GM12891 (cell line): ENCODE data around the gene TIAM1.

Experiments used
- DNase-seq: peaks from one replicate; pipeline ENCODE4 v3.0.0; 2011; ENCODE audit warnings: low spot score; ENCODE audit not compliant: insufficient read length
- FAIRE-seq: peaks from 2 replicates; lab custom pipeline; 2011; peaks lifted over from hg19 to GRCh38; lab: Jason Lieb, UNC
- PAX5 ChIP-seq: IDR thresholded peaks from 2 replicates; pipeline ENCODE4 v1.6.1; 2011; ENCODE audit warnings: low read length, moderate library complexity, mild to moderate bottlenecking; ENCODE audit not compliant: insufficient read depth, severe bottlenecking
- POLR2A ChIP-seq: IDR thresholded peaks from 2 replicates; pipeline ENCODE4 v1.6.1; 2011; ENCODE audit warnings: low read depth, low read length, control low read depth
- POLR2AphosphoS5 ChIP-seq: IDR thresholded peaks from 2 replicates; pipeline ENCODE4 v1.6.1; 2011; ENCODE audit warnings: low read depth, low read length, control low read depth
- POU2F2 ChIP-seq: IDR thresholded peaks from 2 replicates; pipeline ENCODE4 v1.6.1; 2011; ENCODE audit warnings: low read depth, mild to moderate bottlenecking, control low read depth, low read length, moderate library complexity
- SPI1 ChIP-seq: IDR thresholded peaks from 2 replicates; pipeline ENCODE4 v1.6.1; 2011; ENCODE audit warnings: low read depth, low read length, control low read depth
- TAF1 ChIP-seq: IDR thresholded peaks from 2 replicates; pipeline ENCODE4 v1.6.1; 2011; ENCODE audit warnings: low read depth, low read length, control low read depth

TIAM1 gene

GRCh38 chr21:31294691-31295090 lies 49.4 kb downstream of the TIAM1 start:
- no peak for DNase-seq
- no peak for FAIRE-seq
- TF ChIP-seq POLR2AphosphoS5 = no peak
- TF ChIP-seq SPI1 = no peak
- TF ChIP-seq POLR2A = no peak
- no peak for TF ChIP-seq TAF1
- no peak for TF ChIP-seq PAX5
- TF ChIP-seq POU2F2 = no peak

DNA sequence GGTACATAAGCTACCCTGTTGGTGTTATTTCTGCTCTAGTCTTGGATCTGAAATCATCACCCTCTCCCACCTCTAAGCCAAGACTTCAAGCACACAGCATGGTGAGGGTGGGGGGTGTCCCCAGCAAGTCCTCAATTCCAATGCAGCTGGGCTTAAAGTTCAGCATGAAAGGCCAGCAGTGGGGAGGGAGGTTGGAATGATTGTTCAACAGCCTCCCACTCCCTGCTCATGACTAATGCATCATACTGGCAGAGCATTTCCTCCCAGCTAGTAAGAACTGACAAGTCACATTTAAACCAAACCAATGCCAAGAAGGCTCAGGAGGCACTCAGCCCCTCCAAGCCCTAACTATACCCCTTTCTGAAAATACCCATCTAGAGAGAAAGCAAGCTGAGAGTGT lies 50.1 kb downstream of the TIAM1 start:
- TF ChIP-seq TAF1 (no peak), POU2F2 (no peak), PAX5 (no peak), SPI1 (no peak), POLR2AphosphoS5 (no peak), POLR2A (no peak)
- no peak for DNase-seq
- FAIRE-seq = no peak

- DNase-seq (no peak), FAIRE-seq (no peak)
- TF ChIP-seq POLR2AphosphoS5 (no peak), SPI1 (no peak), TAF1 (no peak)
These were observed 53.3 kb downstream of the TIAM1 start for GRCh38 chr21:31290765-31291164.

- TF ChIP-seq SPI1 (peak; percentile 42; the same call in 1 of the 2 replicates), PAX5 (no peak)
- FAIRE-seq = no peak
- no peak for DNase-seq
These were observed 54.4 kb downstream of the TIAM1 start for GRCh38 chr21:31289702-31290101.

DNA sequence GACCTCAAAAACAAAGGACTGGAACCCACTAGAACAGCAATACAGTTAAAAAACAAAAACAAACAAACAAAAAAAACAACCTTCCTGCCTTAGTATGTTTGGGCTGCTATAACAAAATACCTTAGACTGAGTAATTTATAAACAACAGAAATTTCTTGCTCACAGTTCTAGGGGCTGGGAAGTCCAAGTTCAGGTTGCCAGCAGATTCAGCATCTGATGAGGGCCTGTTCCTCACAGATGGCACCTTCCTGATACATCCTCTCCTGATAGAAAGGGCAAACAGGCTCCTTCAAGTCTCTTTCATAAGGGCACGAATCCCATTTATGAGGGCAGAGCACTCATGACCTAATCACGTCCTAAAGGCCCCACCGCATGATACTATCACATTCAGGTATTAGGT lies 55.9 kb downstream of the TIAM1 start:
- no peak for FAIRE-seq
- TF ChIP-seq PAX5 (no peak), SPI1 (no peak)
- no peak for DNase-seq

DNA sequence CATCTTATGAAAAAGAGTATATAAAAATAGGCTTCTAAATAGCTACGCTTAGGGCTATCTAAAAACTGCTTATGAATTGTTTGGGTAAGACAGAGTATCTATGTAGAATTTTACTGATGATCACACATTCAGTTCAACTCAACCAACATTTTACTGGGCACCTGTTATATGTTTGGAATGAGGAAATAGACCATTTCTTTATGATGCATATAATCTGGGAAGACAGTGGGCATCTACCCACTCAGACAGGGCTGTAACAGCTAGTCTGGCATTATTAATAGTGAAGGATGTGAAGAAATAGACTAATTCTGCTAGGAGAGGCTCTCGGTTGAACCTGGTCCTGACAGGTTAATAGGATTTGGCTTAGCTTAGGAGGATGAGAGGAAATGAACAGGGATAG lies 56.9 kb downstream of the TIAM1 start:
- no peak for TF ChIP-seq POU2F2
- TF ChIP-seq POLR2A = no peak
- TF ChIP-seq PAX5 = no peak
- no peak for TF ChIP-seq SPI1
- no peak for FAIRE-seq
- no peak for DNase-seq

DNA sequence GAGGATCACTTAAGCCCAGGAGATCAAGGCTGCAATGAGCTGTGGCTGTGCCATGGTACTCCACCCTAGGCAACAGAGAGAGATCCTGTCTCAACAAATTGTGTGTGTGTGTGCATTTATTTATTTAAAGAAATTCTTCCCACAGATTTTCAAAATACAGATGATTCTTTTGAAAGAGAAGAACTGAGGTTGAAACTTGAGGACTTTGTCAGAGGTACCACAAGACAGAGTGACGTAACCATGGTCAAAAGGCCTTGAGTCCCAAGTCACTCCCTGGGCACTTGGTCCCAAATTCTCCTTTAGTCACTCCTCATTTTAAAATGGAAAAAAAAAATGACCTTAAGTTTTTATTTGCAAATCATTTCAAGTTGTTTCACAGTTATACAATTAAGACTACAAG lies 57.4 kb downstream of the TIAM1 start:
- FAIRE-seq = no peak

GRCh38 chr21:31284797-31285397 lies 59.2 kb downstream of the TIAM1 start:
- FAIRE-seq = no peak
- TF ChIP-seq TAF1 (no peak), PAX5 (no peak), POU2F2 (no peak), SPI1 (no peak), POLR2A (no peak), POLR2AphosphoS5 (no peak)
- no peak for DNase-seq

More for the DNA sequence above, 57.4 kb downstream of the TIAM1 start:
- DNase-seq = no peak
- no peak for TF ChIP-seq PAX5
- no peak for TF ChIP-seq POU2F2
- TF ChIP-seq SPI1 = no peak
- no peak for TF ChIP-seq TAF1
- no peak for TF ChIP-seq POLR2AphosphoS5
- TF ChIP-seq POLR2A = no peak

DNA sequence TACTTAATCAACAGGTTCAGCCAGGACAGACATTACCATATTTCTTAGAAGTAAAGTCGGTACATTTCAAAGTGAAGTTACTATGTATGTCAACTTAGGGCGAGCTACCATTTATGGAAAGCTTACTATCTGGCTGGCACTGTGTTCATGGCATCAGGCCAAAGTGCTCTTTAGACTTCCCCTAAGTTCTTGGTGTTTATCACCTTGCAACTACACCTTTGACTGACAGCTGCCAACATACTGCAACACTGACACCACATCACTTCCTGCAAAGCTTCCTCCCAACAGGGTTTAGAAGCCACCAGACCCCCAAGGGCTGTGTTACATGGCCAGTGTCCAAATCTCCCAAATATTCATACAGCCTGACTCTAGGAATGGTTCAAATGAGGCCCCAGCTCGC lies 61.0 kb downstream of the TIAM1 start:
- FAIRE-seq (no peak), DNase-seq (no peak)
- TF ChIP-seq TAF1 (no peak), PAX5 (no peak), POLR2AphosphoS5 (no peak), POLR2A (no peak), POU2F2 (no peak), SPI1 (no peak)

- TF ChIP-seq POLR2A (no peak), TAF1 (no peak), POU2F2 (no peak), SPI1 (no peak), PAX5 (no peak)
- no peak for DNase-seq
- no peak for FAIRE-seq
These were observed 61.9 kb downstream of the TIAM1 start for GRCh38 chr21:31282095-31282709.
